ENCODE data around the gene HHEX.

The HHEX gene

DNA sequence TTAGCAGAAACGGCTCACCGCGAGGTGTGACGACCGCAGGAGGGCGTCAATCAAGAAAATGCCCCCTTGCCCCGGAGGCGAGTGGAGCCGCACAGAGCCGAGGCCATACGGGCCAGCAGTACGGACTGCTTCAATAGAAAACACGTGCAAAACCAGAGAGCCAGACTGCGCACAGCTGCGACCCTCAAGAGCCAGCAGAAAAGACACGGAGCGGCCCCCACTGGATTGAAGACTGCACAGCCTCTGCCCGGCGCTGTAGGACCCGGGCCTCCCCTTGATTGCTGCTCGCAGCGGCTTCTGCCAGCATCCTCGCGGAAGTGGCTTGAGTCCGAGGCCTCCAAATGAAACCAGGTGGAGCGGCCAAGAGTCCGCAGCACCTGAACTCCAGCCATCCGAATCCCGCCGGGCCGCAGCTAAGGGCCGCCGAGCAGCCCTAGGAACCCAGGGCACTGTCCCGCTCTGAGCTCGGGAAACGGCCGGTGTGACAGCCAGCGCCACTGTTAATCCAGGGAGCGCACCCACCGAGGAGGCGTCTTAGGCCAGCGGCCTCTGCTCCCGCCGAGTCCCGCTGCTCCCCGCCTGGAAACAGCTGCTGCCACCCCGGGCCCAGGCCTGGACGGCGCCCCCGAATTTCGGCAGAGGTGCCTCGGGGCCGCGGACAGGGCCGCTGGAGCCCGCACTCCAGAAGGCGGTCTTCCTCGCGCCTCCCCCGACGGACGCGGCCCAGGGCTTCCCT, 660 bp upstream of the HHEX start:
- peaks cover 67% of the 10 kb centered on the region for H3K27me3 Mint-ChIP-seq
- peak overlapping the region; percentile 59 for H3K4me3 Mint-ChIP-seq
- DNase-seq (peak; percentile 18), ATAC-seq (peak; percentile 4)
- H3K4me1 Mint-ChIP-seq, result peaks cover 18% of the 10 kb centered on the region
- no peak overlapping the region for H3K27ac Mint-ChIP-seq
- no peaks in the 10 kb centered on the region for H3K9me3 Mint-ChIP-seq
- no peaks in the 10 kb centered on the region for H3K36me3 Mint-ChIP-seq (ENCODE audit: low read depth)

DNA sequence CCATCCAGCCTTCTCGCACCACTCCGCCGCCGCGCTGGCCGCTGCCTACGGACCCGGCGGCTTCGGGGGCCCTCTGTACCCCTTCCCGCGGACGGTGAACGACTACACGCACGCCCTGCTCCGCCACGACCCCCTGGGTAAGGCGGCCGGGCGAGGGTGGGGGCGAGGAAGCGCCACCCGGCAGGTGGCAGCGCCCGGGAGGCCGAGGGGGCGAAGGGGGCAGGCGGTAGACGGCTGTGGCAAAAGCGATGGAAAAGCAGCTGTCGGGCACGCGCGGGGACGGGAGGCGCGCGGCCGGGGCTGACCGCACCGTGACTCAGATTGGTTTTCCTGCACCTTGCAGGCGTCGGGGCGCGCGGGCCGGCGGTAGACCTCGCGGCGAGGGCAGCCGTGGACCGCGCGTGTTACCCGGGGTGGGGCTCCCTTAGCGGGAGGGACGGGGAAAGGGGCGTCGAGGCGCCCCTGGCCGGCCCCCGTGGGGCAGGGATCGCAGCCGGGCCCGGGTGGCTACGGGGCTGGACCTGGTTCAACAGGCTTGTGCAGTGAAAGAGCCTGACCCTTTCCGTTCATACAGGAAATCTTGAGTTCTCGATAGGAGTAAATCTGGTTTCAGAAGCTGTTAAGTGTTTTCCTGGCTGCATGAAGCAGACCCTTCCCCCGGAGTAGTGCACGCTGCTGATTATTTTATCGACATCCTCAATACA, 608 bp downstream of the HHEX start:
- Mint-ChIP-seq H3K36me3 (ENCODE audit: low read depth) (no peaks in the 10 kb centered on the region), H3K4me1 (peaks cover 18% of the 10 kb centered on the region), H3K27ac (peak overlapping the region; percentile 49), H3K27me3 (peaks cover 65% of the 10 kb centered on the region), H3K4me3 (peak overlapping the region; percentile 68), H3K9me3 (no peaks in the 10 kb centered on the region)
- ATAC-seq (peak; percentile 67), DNase-seq (peak; percentile 80)

DNA sequence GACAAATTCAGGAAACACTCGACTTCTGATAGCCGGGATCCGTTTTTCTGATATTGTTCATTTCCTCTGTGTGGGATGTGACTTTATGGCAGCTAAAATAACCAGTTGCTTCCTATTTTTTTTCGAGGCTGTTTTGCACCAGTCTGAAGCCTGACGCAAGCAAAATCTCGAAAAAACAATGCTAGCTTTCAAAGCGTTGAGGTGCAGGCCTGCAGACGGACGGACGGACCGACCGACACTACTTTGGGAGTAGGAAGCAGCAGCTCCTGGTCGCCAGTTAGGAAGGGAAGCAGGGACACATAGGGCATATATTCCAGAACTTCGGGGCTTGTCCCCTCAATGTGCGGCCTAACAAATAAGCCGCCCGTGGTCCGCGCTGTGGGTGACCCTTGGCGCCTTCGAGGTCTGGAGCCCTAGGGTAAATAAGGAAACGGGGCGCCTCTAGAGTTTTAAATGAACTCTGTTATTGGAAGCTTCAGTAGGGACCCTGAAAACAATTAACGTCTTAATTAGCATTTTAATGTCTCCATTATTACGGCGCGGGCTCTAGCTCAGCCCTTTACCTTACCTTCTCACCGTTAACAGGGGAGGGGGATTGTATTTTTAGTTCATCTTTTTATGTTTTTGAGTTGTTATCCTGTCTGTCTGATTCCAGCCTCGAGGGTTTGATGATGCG, 1.3 kb downstream of the HHEX start:
- H3K4me3 Mint-ChIP-seq, result peak overlapping the region; percentile 67
- no peak for ATAC-seq
- no peaks in the 10 kb centered on the region for H3K9me3 Mint-ChIP-seq
- no peaks in the 10 kb centered on the region for H3K36me3 Mint-ChIP-seq (ENCODE audit: low read depth)
- H3K27me3 Mint-ChIP-seq, result peaks cover 62% of the 10 kb centered on the region
- DNase-seq, result no peak
- H3K27ac Mint-ChIP-seq, result peak overlapping the region; percentile 49
- H3K4me1 Mint-ChIP-seq, result peaks cover 18% of the 10 kb centered on the region

DNA sequence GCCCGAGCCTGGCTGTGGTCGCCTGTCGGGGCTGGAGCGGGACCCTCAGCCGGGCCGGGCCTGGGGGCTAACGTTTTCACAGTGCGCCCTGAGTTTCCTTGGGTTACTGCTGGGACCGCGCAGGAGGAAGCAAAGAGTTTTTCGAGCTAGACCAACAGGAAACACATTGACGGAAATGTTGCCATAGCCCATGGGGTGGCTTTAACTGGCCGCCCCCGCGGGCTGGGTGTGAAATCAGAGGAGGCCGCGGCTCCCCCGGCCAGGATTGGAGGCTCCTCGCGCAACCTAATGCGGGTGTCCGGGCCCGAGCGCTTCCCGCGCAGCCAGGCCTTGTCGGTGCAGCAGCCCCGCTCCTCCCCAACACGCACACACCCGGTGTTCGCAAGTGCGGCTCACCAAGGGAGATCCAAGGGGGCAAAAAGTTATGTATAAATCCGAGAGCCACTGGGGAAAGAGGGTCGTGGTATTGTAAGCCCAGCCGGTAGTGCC, 1.9 kb downstream of the HHEX start:
- DNase-seq (peak; percentile 42), ATAC-seq (no peak)
- Mint-ChIP-seq H3K4me1 (peaks cover 18% of the 10 kb centered on the region), H3K4me3 (peak overlapping the region; percentile 67), H3K36me3 (ENCODE audit: low read depth) (no peaks in the 10 kb centered on the region), H3K27me3 (peaks cover 62% of the 10 kb centered on the region), H3K9me3 (no peaks in the 10 kb centered on the region), H3K27ac (peak overlapping the region; percentile 41)

DNA sequence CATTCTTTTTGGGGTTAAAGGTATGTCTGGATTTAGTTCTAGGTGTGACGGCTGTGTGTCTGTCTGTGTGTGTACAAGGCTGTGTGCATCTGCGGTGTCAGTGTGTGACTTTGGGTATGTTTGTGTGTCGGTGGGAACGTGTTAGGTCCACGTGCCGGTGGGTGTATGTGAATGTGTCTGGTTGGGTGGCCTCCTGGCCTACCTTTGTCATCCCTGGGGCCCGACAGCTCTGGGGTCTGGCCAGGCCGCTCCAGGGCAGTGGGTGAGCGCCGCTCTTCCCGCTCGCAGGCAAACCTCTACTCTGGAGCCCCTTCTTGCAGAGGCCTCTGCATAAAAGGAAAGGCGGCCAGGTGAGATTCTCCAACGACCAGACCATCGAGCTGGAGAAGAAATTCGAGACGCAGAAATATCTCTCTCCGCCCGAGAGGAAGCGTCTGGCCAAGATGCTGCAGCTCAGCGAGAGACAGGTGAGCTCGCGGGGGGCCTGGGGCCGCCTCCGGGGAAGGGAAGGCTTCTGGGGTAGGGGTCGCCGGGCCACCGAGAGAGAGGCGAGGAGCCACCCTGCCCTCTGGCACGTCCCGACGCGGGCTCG, 2.4 kb downstream of the HHEX start:
- no peak for ATAC-seq
- H3K4me1 Mint-ChIP-seq, result peaks cover 18% of the 10 kb centered on the region
- DNase-seq, result no peak
- no peaks in the 10 kb centered on the region for H3K9me3 Mint-ChIP-seq
- peak overlapping the region; percentile 67 for H3K4me3 Mint-ChIP-seq
- H3K27ac Mint-ChIP-seq, result peak overlapping the region; percentile 41
- no peaks in the 10 kb centered on the region for H3K36me3 Mint-ChIP-seq (ENCODE audit: low read depth)
- H3K27me3 Mint-ChIP-seq, result peaks cover 64% of the 10 kb centered on the region

DNA sequence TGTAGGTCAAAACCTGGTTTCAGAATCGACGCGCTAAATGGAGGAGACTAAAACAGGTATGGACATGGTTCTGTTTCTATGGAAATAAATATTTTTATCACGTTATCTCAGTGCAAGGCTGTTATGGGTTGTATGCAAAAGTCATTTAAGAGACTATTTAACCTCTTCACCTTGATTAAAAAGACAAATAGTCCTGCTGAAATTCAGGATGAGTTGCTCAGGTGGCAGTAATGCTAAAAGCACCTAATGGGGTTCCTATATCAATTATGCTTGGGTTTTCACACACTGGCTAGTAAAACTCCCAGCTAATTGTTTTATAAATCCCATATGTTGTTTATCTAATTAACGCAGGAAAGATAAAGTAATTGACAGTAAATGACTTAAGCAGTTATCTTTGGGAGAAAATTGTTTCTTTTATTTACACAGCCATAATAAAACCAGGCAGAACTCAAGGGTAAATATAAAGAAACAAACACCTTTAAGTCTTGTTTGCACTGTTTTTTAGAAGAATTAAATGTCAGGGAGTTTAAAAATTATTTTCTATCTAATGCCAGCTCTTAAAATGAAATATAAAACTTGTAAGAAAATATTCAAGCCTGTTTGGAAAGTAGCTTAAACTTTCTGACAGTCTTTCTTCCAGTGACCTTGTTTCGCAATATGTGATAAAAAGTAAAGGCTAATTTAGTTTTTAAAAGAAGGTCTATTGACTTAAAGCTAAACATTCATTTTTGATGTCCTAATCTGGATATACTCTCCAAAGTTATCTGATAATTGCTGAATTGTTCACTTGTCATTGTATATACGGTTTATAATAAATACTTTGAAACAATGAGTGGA, 3.2 kb downstream of the HHEX start:
- peak overlapping the region; percentile 67 for H3K4me3 Mint-ChIP-seq
- peak overlapping the region; percentile 5 for H3K27ac Mint-ChIP-seq
- H3K4me1 Mint-ChIP-seq, result peaks cover 20% of the 10 kb centered on the region
- peaks cover 59% of the 10 kb centered on the region for H3K27me3 Mint-ChIP-seq
- no peaks in the 10 kb centered on the region for H3K9me3 Mint-ChIP-seq
- ATAC-seq (no peak), DNase-seq (no peak)
- no peaks in the 10 kb centered on the region for H3K36me3 Mint-ChIP-seq (ENCODE audit: low read depth)

DNA sequence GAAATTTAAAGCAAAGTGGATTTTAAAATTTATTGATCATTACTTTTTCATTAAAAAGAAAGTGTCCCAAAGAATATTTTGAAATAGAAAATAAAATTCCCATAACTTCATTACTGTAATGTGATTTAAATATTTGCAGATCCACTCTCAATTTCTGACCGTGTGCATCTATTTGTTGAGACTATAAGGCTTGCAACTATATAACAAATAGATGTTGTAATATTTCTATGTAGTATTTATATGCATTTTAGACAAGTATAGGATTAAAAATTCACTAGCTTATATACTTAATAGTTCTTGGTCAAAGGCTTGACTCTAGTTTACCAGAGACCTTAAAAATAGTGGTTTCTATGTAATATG, 3.8 kb downstream of the HHEX start:
- peaks cover 26% of the 10 kb centered on the region for H3K4me1 Mint-ChIP-seq
- ATAC-seq (no peak), DNase-seq (no peak)
- no peak overlapping the region for H3K4me3 Mint-ChIP-seq
- H3K27ac Mint-ChIP-seq, result no peak overlapping the region
- peaks cover 58% of the 10 kb centered on the region for H3K27me3 Mint-ChIP-seq
- no peaks in the 10 kb centered on the region for H3K9me3 Mint-ChIP-seq
- H3K36me3 Mint-ChIP-seq (ENCODE audit: low read depth), result no peaks in the 10 kb centered on the region

DNA sequence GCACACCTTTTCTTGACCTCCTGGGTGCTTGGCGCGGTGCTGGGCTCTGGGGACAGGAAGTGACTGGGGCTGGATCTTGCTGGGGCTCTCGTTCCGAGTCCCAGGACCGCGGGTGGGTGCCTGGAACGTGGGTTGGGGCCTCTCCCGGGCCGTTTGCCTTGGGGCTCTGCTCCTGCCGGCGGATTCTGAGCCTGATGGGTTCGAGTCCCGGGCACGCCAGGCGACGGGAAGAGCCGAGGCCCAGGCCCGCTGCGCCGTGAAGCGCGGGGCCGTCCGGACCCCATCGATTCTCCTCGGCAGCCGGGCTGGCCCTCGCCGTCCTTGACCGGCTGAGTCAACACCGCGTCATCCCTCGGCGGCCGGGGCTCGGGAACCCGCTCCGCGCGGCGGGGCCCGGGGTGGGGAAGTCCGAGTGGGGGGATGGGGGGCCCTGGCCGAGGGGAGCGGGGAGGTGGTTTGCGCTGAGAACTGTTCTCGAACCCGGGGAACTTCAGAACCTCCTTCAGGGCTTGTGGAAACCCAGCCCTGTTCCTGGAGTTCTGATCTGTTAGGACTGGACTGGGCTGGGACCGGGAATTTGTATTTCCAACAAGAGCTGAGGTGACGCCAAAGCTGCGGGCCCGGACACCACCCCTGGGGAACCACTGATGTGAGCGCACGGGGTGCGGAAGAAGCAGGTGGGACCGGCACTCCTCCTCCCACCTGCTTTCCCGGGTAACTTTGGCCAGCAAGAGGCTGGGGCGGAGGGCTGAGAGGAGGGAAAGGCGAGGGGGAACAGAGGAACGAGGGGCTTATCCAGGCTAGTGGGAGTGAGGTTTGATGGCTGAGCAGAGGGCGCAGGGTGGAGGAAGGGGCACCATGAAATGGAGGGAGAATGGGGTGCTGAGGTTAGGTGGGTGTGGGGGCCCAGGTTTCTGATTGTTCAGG, 6.2 kb downstream of the HHEX start:
- Mint-ChIP-seq H3K27ac (no peak overlapping the region), H3K9me3 (no peaks in the 10 kb centered on the region), H3K4me1 (peaks cover 32% of the 10 kb centered on the region), H3K36me3 (ENCODE audit: low read depth) (no peaks in the 10 kb centered on the region), H3K4me3 (no peak overlapping the region), H3K27me3 (peaks cover 66% of the 10 kb centered on the region)
- ATAC-seq (no peak), DNase-seq (no peak)

DNA sequence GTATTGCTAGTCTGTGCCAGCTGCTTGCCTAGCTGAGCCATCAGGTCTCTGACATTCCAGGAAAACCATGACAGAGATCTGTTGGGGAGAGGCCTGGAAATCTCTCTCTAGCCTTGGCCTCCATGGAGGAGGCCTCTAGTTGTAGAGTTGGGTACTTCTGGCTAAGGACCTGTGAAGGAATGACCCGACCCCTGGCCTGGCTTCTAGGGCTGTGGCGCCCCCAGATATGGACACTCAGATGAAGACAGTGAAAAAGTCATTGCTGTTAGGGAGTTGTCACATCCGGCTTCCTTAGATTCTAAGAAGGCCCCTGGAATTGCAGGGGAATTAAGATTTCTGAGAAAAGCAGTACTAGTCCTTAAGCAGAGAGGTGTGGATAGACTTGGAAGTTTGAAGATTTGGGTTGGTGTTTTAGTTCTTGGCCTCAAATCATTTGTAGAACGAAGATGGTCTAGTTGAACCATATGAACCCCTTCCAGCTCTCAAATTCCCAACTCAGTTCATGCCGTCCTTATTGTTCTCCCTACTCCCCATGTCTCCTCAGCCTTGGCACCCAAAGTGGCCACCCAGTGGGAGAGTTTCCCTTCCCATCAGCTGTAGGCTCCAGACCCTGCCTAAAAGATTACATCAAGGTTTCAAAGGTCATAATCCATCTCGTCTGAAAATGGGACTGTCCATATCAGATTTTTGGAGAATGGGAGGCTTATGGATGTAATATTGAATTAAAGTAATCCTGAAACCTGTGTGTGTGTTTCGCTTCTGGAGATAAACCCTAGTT, 7.0 kb downstream of the HHEX start:
- Mint-ChIP-seq H3K36me3 (ENCODE audit: low read depth) (no peaks in the 10 kb centered on the region), H3K27ac (no peak overlapping the region), H3K4me3 (no peak overlapping the region), H3K27me3 (peaks cover 66% of the 10 kb centered on the region), H3K9me3 (no peaks in the 10 kb centered on the region), H3K4me1 (peaks cover 27% of the 10 kb centered on the region)
- no peak for DNase-seq
- no peak for ATAC-seq

DNA sequence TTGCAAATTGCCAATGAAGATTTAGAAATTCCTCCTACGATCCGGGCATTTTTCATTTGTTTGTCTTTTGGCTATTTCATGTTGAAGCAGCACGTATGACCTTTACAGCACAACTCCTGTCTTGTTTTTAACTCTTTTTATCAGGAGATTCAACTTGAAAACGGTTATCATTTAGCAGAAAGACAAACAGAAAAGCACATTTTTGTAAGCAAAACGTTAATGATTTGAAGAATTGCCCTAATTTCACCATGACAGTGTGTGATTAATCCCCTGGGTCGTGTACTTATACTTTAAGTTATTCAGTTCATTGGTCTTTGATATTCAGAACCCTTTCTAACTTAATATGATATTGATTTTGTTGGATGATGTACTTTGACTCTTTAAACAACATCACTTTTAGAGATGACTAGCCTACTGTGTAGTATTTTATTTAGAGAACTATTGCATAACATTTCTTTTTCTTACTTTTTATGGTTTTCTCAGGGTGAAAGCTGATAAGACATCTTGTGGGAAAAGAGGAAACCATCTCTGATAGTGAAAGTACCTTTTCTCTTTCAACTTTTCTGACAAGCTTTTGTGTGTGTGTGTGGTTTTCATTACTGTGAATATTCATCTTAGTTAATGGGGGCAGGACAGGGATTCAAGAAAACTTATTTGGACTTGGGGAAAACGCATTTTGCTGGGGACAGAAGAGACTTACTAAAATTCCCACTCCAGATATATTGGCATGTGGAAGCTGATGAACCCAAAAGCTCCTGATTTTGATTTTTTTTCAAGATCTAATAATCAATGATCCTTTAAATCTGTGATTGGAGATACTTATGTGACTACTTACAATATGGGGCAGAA, 8.1 kb downstream of the HHEX start:
- no peak for DNase-seq
- H3K9me3 Mint-ChIP-seq, result no peaks in the 10 kb centered on the region
- ATAC-seq, result no peak
- H3K27ac Mint-ChIP-seq, result no peak overlapping the region
- H3K36me3 Mint-ChIP-seq (ENCODE audit: low read depth), result no peaks in the 10 kb centered on the region
- H3K4me1 Mint-ChIP-seq, result peaks cover 30% of the 10 kb centered on the region
- H3K27me3 Mint-ChIP-seq, result peaks cover 64% of the 10 kb centered on the region
- peak overlapping the region; percentile 16 for H3K4me3 Mint-ChIP-seq

DNA sequence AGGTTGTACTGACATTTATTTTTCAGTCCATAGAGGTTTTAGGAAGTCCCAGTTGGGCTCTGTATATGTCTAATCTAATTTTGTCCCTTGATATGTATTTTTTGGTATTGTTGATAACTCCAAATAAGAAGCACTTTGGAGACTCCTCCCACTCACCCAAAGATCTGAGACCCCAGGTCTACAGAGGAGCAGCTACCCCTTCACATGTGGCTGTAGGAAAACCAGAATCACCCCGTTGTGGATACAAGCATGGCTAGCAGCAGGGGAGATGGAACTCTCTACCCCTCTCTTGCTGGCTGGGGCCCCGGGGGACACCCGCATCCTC, 9.4 kb downstream of the HHEX start:
- no peaks in the 10 kb centered on the region for H3K36me3 Mint-ChIP-seq (ENCODE audit: low read depth)
- no peaks in the 10 kb centered on the region for H3K9me3 Mint-ChIP-seq
- H3K4me1 Mint-ChIP-seq, result peaks cover 31% of the 10 kb centered on the region
- H3K27me3 Mint-ChIP-seq, result peaks cover 58% of the 10 kb centered on the region
- ATAC-seq, result no peak
- H3K27ac Mint-ChIP-seq, result peak overlapping the region; percentile 59
- H3K4me3 Mint-ChIP-seq, result peak overlapping the region; percentile 84
- DNase-seq, result no peak

Data from activated naive CD8-positive, alpha-beta T cell treated with anti-CD3 and anti-CD28 coated beads, Interleukin-2, amount 50 U/mL, for 24 hours (primary cell).